Amniotic stem cell (primary cell): ENCODE results near the gene ELOVL3.
"Not testable (repeated sequence)": the region's sequence is repeated elsewhere in the genome, so short reads cannot be mapped to it uniquely, and the experiment has no call there.

Source experiments
- DNase-seq: peaks from one replicate; lab custom pipeline; 2025; lab: John Stamatoyannopoulos, UW

The ELOVL3 gene

GRCh38 chr10:102227050-102227449 lies 951 bp downstream of the ELOVL3 start:
- no peak for DNase-seq

DNA sequence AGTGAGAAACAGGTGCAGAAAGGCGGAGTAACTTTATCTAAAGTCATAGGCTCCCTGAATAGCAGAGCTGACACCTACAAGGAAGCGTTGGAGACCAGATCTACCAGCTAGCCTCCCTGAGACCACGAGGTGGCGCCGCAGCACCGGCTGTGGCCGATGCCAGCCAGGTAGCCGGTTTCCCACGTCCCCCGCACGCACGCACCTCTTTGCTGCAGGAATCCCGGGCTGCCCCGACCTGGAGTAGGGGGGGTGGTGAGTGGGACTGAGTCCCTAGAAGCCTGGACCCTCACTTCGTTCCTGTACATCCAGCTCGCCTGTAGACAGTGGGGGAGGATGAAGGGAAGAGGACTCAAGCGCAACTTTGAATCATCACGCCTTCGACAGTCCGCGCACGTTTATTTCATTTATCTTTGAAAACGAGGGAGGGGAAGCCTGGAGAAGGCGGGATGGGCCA lies 3.7 kb downstream of the ELOVL3 start:
- DNase-seq = peak; percentile 61

GRCh38 chr10:102230264-102230860 lies 4.3 kb downstream of the ELOVL3 start:
- no peak for DNase-seq

GRCh38 chr10:102230861-102231356 lies 4.8 kb downstream of the ELOVL3 start:
- DNase-seq = no peak

DNA sequence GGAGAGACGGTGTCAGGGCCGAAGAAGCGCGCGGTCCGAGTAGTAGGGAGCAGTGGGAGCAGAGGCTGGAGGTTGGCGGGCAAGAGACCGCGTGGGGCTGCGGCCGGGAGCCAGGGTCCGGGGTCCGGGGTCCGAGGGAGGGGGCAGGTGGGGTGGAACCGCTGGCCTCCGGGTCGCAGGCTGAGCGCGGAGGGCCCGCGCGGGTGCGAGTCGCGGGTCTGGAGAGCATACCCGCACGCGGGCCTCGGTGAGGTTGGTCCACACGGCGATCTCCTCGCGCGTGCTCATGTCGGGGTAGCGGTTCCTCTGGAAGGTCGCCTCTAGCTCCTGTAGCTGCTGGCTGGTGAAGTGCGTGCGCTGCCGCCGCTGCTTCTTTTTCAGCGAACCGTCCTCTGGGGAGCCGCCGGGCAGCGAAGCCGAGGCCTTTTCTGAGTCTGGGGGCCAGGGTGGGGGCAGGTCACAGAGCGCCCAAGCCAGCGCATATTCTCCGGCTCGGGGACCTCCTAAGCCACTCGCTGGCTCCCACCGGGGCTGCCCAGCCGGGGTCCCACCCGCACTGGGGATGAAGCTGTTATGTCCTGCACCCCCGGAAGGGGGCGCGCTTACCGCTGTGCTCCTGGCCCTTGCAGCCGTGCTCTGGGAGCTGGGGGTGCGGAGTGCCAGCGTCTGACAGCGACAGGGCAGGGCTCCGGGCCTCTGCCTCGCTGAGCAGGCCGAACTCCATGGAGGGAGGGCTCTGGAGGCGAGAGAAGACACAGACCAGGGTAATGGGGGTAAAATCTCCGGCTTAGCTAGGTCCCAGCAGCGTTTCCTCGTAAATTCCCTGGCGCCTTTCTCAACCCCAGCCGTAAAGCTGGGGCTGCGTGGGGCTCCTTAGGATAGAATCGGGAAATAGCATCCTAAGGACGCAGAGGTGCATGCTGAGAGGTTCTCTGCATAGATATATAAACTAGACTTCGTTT lies 5.5 kb downstream of the ELOVL3 start:
- no peak for DNase-seq

- DNase-seq = no peak
Observed at GRCh38 chr10:102233997-102234396, 7.9 kb downstream of the ELOVL3 start.

- no peak for DNase-seq
Observed at GRCh38 chr10:102234888-102235597, 8.9 kb downstream of the ELOVL3 start.

- no peak for DNase-seq
Observed at GRCh38 chr10:102235598-102235920, 9.5 kb downstream of the ELOVL3 start.

- DNase-seq = no peak
Observed at GRCh38 chr10:102236006-102236405, 9.9 kb downstream of the ELOVL3 start.

DNA sequence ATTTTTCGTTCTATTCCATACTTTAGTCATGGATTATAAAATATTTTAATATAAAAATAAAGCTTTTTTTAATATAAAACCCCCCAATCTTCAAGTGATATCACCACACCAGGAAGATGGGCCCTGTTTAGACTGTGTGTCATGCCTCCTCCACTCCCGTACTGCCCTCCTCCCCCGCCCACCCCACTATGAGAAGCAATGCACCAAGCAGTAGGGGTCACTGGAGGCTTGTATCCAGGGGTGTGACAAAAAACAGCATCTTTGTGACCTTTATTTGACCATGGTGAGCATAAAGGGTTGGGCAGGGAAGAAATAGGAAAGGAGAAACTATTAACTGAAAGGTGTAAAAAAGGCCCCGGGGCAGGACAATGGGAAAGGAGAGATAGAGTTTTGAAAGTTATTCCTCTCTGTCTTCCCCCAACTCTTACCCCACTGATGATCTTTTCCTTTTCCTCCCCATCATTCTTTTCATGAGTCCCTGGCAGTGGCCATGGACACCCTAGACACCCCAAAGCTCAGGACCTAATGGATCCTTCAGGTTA lies 11.7 kb downstream of the ELOVL3 start:
- no peak for DNase-seq

GRCh38 chr10:102240467-102241031 lies 14.4 kb downstream of the ELOVL3 start:
- no peak for DNase-seq

DNA sequence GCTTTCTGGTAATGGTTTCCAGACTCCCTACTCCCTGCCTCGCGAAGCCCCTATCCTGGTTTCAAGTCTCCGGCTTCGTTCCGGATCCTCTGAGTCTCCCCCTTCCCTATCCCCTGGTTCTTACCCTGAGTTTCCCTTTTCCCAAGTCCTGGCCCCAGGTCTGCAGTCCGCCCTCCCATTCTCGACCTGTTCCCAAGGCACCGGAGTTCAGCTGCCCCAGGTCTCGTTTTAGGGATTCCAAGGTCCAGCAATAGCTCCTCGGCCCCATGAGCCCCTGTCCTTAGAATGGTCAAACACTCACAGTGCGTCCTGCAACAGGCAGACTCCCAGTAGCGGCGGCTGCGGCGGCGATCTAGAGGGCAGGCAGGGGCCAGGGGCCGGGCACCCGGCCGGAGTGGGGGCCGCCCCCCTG lies 14.9 kb downstream of the ELOVL3 start:
- DNase-seq = no peak

DNA sequence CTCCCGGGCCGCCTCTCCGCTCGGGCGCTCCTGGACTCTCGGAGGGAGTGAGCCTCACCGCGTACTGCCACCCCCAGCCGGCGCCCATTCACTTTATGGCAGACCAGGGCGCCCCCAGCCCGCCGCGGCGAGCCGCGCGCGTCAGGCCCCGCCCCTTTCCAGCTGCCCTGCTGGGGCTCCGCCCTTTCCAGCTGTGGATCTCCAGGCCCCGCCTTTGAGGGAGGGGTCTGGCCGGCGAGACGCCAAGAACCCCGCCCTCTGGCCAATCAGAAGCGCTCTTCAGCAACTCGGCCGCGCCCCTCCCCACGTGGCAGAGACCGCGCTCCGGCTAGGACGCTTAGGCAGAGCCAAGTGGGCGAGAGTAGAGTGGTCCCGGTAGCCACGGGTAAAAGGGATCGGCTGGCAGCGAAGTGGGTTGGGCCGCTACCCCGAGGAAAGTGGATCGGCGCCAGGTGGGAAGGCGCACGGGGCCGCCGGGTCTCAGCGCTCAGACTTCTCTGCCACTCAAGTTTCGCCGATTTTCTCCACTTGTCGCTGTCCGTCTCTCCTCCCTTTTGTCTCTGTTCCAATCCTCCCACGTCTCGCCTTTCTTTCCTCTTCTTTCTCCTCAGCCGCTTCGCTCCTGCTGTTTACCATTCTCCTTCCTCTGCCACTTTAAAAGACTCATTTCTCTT lies 15.5 kb downstream of the ELOVL3 start, which contains the start of gene PITX3:
Gene PITX3, minus strand, starts transcription at position 69 of the 674 bp plus-strand sequence. CDS start 9,432 bp downstream, outside the sequence.
- DNase-seq = peak; percentile 51

DNA sequence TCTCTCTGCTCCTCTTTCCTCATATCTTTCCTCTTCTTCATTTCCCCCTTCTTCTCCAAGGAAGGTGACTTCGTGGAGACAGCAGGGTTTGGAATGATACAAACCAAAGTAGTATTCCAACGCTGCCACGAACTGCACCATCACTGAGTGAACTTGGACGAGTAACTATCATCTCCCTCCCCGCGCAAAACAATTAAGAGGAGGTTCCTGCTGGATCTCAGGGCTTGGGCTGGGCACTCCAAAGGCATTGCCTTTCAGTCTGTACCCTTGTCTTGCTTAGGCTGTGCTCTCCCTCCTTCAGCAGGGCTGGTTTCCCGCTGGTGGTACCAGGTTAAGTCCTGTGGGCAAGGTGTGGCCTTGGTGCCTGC lies 16.0 kb downstream of the ELOVL3 start:
- DNase-seq = no peak

GRCh38 chr10:102243309-102243708 lies 17.2 kb downstream of the ELOVL3 start:
- DNase-seq = no peak

DNA sequence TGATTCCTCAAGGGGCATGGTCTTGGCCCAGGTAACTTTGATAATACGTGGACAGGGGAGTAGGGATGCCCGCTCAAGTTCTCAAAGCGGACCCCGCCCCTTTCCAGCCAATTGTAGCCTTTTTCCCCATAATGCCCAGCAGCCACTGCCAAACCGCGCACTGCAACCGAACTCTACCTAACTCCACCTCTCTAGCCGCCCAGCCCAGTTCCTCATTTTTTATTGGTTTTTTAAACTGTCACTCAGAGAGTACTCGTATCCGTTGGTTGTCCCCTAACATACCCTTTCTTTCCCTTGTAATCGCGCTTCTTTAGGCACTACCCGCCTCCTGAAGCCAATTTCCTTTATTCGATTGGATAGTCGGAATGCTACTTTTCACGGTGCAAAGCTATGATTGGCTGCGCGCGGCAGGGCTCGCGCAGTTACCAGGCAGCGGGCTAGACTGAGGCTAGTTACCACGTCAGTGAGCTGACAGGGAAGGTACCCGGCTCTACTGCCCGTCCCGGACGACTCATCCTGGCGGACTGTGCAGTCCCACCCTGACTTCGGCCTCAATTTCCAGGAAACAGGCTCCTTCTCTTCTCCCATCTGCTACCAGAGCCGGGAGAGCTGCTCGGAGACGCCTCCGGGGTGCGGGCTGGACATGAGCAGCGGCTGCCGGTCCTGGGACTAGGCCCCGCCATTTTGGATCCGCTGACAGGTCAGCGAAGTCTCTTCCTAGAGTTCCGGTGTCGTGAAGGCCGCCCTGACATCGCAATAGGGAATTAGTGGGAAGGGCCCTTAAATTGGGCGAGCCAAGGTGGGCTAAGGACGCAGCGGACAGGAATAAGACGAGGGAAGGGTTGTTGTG lies 19.2 kb downstream of the ELOVL3 start, which contains the start of gene GBF1:
Gene GBF1, plus strand, starts transcription at position 451 of the 850 bp plus-strand sequence. CDS start 13,407 bp downstream, outside the sequence.
- peak; percentile 99 for DNase-seq

GRCh38 chr10:102245932-102246251 lies 19.8 kb downstream of the ELOVL3 start:
- DNase-seq = no peak

- no peak for DNase-seq
Observed at GRCh38 chr10:102246261-102246660, 20.2 kb downstream of the ELOVL3 start.

DNA sequence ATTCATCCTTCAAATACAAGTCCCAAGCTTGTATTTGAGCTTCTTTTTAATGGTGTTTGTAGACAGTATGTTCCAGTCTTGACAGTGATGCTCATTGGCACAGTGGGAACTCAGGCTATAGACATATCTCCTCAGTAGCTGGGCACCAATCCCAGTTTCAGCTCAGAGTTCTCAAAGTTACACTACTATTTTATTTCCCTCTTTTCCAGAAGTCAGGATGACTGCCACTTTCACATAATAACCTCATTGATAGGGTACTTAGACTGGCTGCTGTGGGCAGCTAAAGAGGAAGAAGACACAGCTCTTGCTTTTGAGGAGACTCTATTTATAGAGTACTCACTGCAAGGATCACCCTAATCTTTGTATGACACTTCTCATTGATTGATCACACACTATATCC lies 21.6 kb downstream of the ELOVL3 start:
- DNase-seq = no peak

DNA sequence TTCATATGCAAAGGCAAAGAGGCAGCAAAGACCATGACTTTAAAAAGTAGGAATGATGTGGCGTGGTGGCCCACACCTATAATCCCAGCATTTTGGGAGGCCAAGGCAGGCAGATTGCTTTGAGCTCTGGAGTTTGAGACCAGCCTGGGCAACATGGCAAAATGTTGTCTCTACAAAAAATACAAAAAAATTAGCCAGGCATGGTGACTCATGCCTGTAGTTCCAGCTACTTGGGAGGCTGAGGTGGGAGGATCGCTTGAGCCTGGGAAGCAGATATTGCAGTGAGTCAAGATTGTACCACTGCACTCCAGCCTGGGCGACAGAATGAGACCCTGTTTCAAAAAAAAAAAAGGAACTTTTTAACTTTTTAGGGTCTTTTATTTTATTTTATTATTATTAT lies 26.4 kb downstream of the ELOVL3 start:
- DNase-seq = not testable (repeated sequence)
